GM23338 (cell line): Measurements from ENCODE around the gene CNOT6L. TPM values are rescaled to one million over a fixed set of nuclear protein-coding genes. Genes with fewer than 3 reads are reported as not detected.

ENCODE experiments used
- ATAC-seq: fragments of 200-7000 bp; cut with Tn5 transposase; 3 replicates; pipeline ENCODE4 v1.9.1; 2020
- DNase-seq: peaks from one replicate; pipeline ENCODE4 v3.0.0-alpha.2; 2015; ENCODE audit warnings: low spot score
- H2AFZ ChIP-seq: fragments of 200-600 bp; sonication (generic); 2 replicates; pipeline ENCODE4 v1.8.0; 2016; ENCODE audit warnings: antibody characterized with exemption, mild to moderate bottlenecking, moderate library complexity
- H3F3A ChIP-seq: fragments of 200-600 bp; sonication (generic); replicated peaks from 2 replicates; pipeline ENCODE4 v1.8.0; 2017; ENCODE audit warnings: antibody characterized with exemption, mixed run types, low read depth
- H3K27ac ChIP-seq: fragments of 200-600 bp; sonication (generic); 2 replicates; pipeline ENCODE4 v1.6.1; 2016; ENCODE audit warnings: low read depth
- H3K27me3 ChIP-seq: fragments of 200-600 bp; sonication (generic); 2 replicates; pipeline ENCODE4 v1.8.0; 2016; ENCODE audit warnings: mild to moderate bottlenecking, mixed run types, moderate library complexity; ENCODE audit not compliant: insufficient read depth
- H3K36me3 ChIP-seq: fragments of 200-600 bp; sonication (generic); 2 replicates; pipeline ENCODE4 v1.8.0; 2016; ENCODE audit warnings: mild to moderate bottlenecking; ENCODE audit not compliant: insufficient read depth
- H3K4me1 ChIP-seq: fragments of 200-600 bp; sonication (generic); 2 replicates; pipeline ENCODE4 v1.8.0; 2016; ENCODE audit warnings: mild to moderate bottlenecking, moderate library complexity; ENCODE audit not compliant: insufficient read depth
- H3K4me2 ChIP-seq: fragments of 200-600 bp; sonication (generic); 2 replicates; pipeline ENCODE4 v1.7.1; 2017; ENCODE audit warnings: mixed run types
- H3K4me3 ChIP-seq: fragments of 200-600 bp; sonication (generic); 2 replicates; pipeline ENCODE4 v1.6.1; 2016; ENCODE audit warnings: mixed run types
- H3K79me2 ChIP-seq: fragments of 200-600 bp; sonication (generic); replicated peaks from 2 replicates; pipeline ENCODE4 v1.8.0; 2017; ENCODE audit warnings: mild to moderate bottlenecking; ENCODE audit not compliant: insufficient read depth
- H3K9me2 ChIP-seq: fragments of 200-600 bp; sonication (generic); 2 replicates; pipeline ENCODE4 v1.8.0; 2017; ENCODE audit not compliant: insufficient read depth
- H4K20me1 ChIP-seq: fragments of 200-600 bp; sonication (generic); replicated peaks from 2 replicates; pipeline ENCODE4 v1.8.0; 2017; ENCODE audit warnings: mild to moderate bottlenecking; ENCODE audit not compliant: insufficient read depth
- H3K27ac Mint-ChIP-seq: 2 replicates; pipeline ENCODE4 v1.8.0; 2020; ENCODE audit warnings: inconsistent platforms, mild to moderate bottlenecking, moderate library complexity, mixed read lengths
- H3K27me3 Mint-ChIP-seq: 3 replicates; pipeline ENCODE4 v1.8.0; 2022; ENCODE audit warnings: low read depth, mild to moderate bottlenecking, moderate library complexity, mixed read lengths, inconsistent platforms; ENCODE audit not compliant: insufficient read depth, poor library complexity
- H3K36me3 Mint-ChIP-seq: 3 replicates; pipeline ENCODE4 v1.8.0; 2021; ENCODE audit warnings: low read depth, mild to moderate bottlenecking, inconsistent platforms, moderate library complexity, mixed read lengths
- H3K4me1 Mint-ChIP-seq: 3 replicates; pipeline ENCODE4 v1.8.0; 2020; ENCODE audit warnings: mild to moderate bottlenecking, inconsistent platforms, mixed read lengths
- H3K4me3 Mint-ChIP-seq: 3 replicates; pipeline ENCODE4 v1.8.0; 2021; ENCODE audit warnings: moderate library complexity, mild to moderate bottlenecking, inconsistent platforms, mixed read lengths
- H3K9me3 Mint-ChIP-seq: 3 replicates; pipeline ENCODE4 v1.8.0; 2020; ENCODE audit warnings: moderate library complexity, mild to moderate bottlenecking, inconsistent platforms, mixed read lengths
- CREB1 ChIP-seq: fragments of 250-450 bp; sonication (Bioruptor Pico); IDR thresholded peaks from 2 replicates; pipeline ENCODE4 v1.5.0; 2020; ENCODE audit warnings: low read depth, mild to moderate bottlenecking, moderate library complexity
- EZH2 ChIP-seq: fragments of 200-600 bp; sonication (generic); IDR thresholded peaks from one replicate; pipeline ENCODE4 v1.8.0; 2017; ENCODE audit warnings: antibody characterized with exemption, mild to moderate bottlenecking, low read depth; ENCODE audit not compliant: unreplicated experiment
- EZH2phosphoT487 ChIP-seq: fragments of 200-600 bp; sonication (generic); IDR thresholded peaks from one replicate; pipeline ENCODE4 v1.8.1; 2018; ENCODE audit warnings: antibody characterized with exemption; ENCODE audit not compliant: unreplicated experiment
- JUNB ChIP-seq: IDR thresholded peaks from one replicate; pipeline ENCODE4 v1.6.1; 2016; ENCODE audit warnings: antibody characterized with exemption; ENCODE audit not compliant: unreplicated experiment
- NANOG ChIP-seq: IDR thresholded peaks from 2 replicates; pipeline ENCODE4 v1.6.1; 2016; ENCODE audit warnings: antibody characterized with exemption, borderline replicate concordance
- POLR2AphosphoS5 ChIP-seq: IDR thresholded peaks from 2 replicates; pipeline ENCODE4 v1.6.1; 2016; ENCODE audit warnings: antibody characterized with exemption, low read depth
- REST ChIP-seq: IDR thresholded peaks from one replicate; pipeline ENCODE4 v1.6.1; 2018; ENCODE audit warnings: antibody characterized with exemption; ENCODE audit not compliant: unreplicated experiment
- STAT1 ChIP-seq: IDR thresholded peaks from one replicate; pipeline ENCODE4 v1.6.1; 2016; ENCODE audit warnings: antibody characterized with exemption; ENCODE audit not compliant: unreplicated experiment
- ZNF114 ChIP-seq: fragments of 250-450 bp; sonication (Bioruptor Pico); IDR thresholded peaks from 2 replicates; pipeline ENCODE4 v1.5.0; 2020; ENCODE audit warnings: mild to moderate bottlenecking, moderate library complexity
- ZNF331 ChIP-seq: fragments of 250-450 bp; sonication (Bioruptor Pico); IDR thresholded peaks from 2 replicates; pipeline ENCODE4 v1.5.0; 2020; ENCODE audit warnings: low read depth, mild to moderate bottlenecking, moderate library complexity
- ZNF462 ChIP-seq: fragments of 250-450 bp; sonication (Bioruptor Pico); IDR thresholded peaks from 2 replicates; pipeline ENCODE4 v1.5.0; 2020; ENCODE audit warnings: mild to moderate bottlenecking, moderate library complexity
- polyA plus RNA-seq: library from polyadenylated mRNA; unstranded; fragments of >200 nt; fragmentation: Nextera tagmentation; extraction: Ambion mirVana; gene quantifications from 2 replicates; pipeline ENCODE4 v1.2.1, GENCODE V29; 2016
- total RNA-seq: library from RNA; depleted of rRNA; stranded (reverse); fragments of >200 nt; shearing (Covaris generic); gene quantifications from 2 replicates; pipeline ENCODE4 v1.2.3, GENCODE V29; 2014
- TF ChIP-seq, protein P1 (sequence below), 2 experiments: fragments of 200-600 bp in 1 of 2; sonication (generic) in 1 of 2; conservative IDR thresholded peaks; 2 replicates each; pipeline versions ENCODE4 v1.5.1 to v1.6.1; 2016 to 2017; ENCODE audit warnings: antibody characterized with exemption in 2 of 2, low read depth in 2 of 2, mild to moderate bottlenecking in 2 of 2, moderate library complexity in 1 of 2
- TF ChIP-seq, protein P2 (sequence below): IDR thresholded peaks from 2 replicates; pipeline ENCODE4 v1.6.1; 2016; ENCODE audit warnings: antibody characterized with exemption

The CNOT6L gene
- total and polyA plus RNA-seq, 2 experiments from 2014 or later = 3.2 to 13.9 TPM

DNA sequence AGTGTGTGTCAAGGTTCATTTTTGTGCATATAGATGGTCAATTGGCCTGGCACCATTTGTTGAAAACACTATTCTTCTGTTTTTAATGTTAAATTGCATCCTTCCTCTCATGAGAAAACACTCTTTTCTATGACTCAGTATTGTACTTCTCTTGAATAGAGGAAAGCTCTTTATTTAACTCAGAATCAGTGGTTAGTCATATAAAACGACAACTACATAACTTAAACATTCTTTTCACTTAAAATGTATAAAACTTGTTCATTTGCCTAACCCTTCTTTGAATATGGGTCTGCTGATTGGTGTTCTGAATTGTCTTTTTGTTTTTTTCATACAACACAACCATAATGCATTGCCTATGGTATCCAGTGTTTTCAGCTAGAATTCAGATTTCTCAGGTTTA lies 26.2 kb upstream of the CNOT6L start:
- peaks cover 1% of the 10 kb centered on the region for H3K27me3 Mint-ChIP-seq
- DNase-seq (no peak), ATAC-seq (no peak)
- Histone ChIP-seq H2AFZ (no peak overlapping the region), H3K27me3 (no peaks in the 10 kb centered on the region), H3K4me1 (peaks cover 7% of the 10 kb centered on the region), H3K27ac (no peak overlapping the region), H3F3A (no peaks in the 10 kb centered on the region), H3K36me3 (no peaks in the 10 kb centered on the region), H4K20me1 (no peaks in the 10 kb centered on the region), H3K79me2 (no peaks in the 10 kb centered on the region), H3K4me2 (no peak overlapping the region), H3K4me3 (no peak overlapping the region), H3K9me2 (no peaks in the 10 kb centered on the region)
- TF ChIP-seq EZH2 (no peak), NANOG (no peak), POLR2AphosphoS5 (no peak), CREB1 (no peak), JUNB (no peak), REST (no peak), ZNF114 (CRISPR knock-in tag) (no peak), EZH2phosphoT487 (no peak), ZNF331 (CRISPR knock-in tag) (no peak), ZNF462 (no peak), STAT1 (no peak)
- TF ChIP-seq, protein P1, sequence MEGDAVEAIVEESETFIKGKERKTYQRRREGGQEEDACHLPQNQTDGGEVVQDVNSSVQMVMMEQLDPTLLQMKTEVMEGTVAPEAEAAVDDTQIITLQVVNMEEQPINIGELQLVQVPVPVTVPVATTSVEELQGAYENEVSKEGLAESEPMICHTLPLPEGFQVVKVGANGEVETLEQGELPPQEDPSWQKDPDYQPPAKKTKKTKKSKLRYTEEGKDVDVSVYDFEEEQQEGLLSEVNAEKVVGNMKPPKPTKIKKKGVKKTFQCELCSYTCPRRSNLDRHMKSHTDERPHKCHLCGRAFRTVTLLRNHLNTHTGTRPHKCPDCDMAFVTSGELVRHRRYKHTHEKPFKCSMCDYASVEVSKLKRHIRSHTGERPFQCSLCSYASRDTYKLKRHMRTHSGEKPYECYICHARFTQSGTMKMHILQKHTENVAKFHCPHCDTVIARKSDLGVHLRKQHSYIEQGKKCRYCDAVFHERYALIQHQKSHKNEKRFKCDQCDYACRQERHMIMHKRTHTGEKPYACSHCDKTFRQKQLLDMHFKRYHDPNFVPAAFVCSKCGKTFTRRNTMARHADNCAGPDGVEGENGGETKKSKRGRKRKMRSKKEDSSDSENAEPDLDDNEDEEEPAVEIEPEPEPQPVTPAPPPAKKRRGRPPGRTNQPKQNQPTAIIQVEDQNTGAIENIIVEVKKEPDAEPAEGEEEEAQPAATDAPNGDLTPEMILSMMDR (conservative IDR thresholded peaks at IDR 0.05; ENCODE audit: low read depth in 2 of 2) = no peak
- TF ChIP-seq, protein P2, sequence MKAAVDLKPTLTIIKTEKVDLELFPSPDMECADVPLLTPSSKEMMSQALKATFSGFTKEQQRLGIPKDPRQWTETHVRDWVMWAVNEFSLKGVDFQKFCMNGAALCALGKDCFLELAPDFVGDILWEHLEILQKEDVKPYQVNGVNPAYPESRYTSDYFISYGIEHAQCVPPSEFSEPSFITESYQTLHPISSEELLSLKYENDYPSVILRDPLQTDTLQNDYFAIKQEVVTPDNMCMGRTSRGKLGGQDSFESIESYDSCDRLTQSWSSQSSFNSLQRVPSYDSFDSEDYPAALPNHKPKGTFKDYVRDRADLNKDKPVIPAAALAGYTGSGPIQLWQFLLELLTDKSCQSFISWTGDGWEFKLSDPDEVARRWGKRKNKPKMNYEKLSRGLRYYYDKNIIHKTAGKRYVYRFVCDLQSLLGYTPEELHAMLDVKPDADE = no peak
- no peaks in the 10 kb centered on the region for H3K9me3 Mint-ChIP-seq
- no peak overlapping the region for H3K4me3 Mint-ChIP-seq
- no peaks in the 10 kb centered on the region for H3K36me3 Mint-ChIP-seq
- peaks cover 11% of the 10 kb centered on the region; the same call in 2 of the 3 replicates for H3K4me1 Mint-ChIP-seq
- H3K27ac Mint-ChIP-seq = no peak overlapping the region
